ENCODE data around the gene PPARD. TPM values are rescaled to one million over a fixed set of nuclear protein-coding genes. Genes with fewer than 3 reads are reported as not detected.

The PPARD gene
- total RNA-seq, 1 experiment from 2014 or later = 24.7 TPM

- H3F3A ChIP-seq (ENCODE audit: insufficient read depth, low read depth) = 0 out of 2 replicates have a peak, but pooled peaks cover under 1% of the 10 kb centered on the region
- no peaks in the 10 kb centered on the region for H3K9me3 ChIP-seq (ENCODE audit: insufficient read depth, low read depth)
- no peaks in the 10 kb centered on the region for H3K36me3 ChIP-seq (ENCODE audit: low read depth)
- H3K27ac ChIP-seq = no peak overlapping the region
- H3K79me2 ChIP-seq (ENCODE audit: low read depth) = no peaks in the 10 kb centered on the region
- CTCF ChIA-PET = no interaction called here
- no peaks in the 10 kb centered on the region for H4K20me1 ChIP-seq (ENCODE audit: insufficient read depth)
- TF ChIP-seq CTCF (conservative IDR thresholded peaks at IDR 0.05) = no peak
- TF ChIP-seq EZH2 (IDR thresholded peaks at IDR 0.05; ENCODE audit: low read depth) = no peak
- no TSS peak for BruUV-seq (replicated peaks)
- H3K27me3 ChIP-seq (ENCODE audit: insufficient read depth, low read depth) = no peaks in the 10 kb centered on the region
- no peaks in the 10 kb centered on the region for H3K9me2 ChIP-seq (ENCODE audit: insufficient read depth)
- intact Hi-C loops (cut with micrococcal nuclease; ENCODE audit: unreplicated experiment) = no loop called here
- DNase-seq = no peak
- POLR2A ChIA-PET (ENCODE audit: unreplicated experiment) = no interaction called here
- no peaks in the 10 kb centered on the region for H3K4me1 ChIP-seq (replicated peaks; ENCODE audit: insufficient read depth)
- no peak overlapping the region for H3K4me2 ChIP-seq
- no peak overlapping the region for H2AFZ ChIP-seq
- no peak overlapping the region for H3K4me3 ChIP-seq
Observed at GRCh38 chr6:35382015-35382414, 39.7 kb downstream of the PPARD start.

- TF ChIP-seq EZH2 (IDR thresholded peaks at IDR 0.05; ENCODE audit: low read depth) (no peak), CTCF (conservative IDR thresholded peaks at IDR 0.05) (no peak)
- Histone ChIP-seq H3K27ac (no peak overlapping the region), H2AFZ (no peak overlapping the region), H3K27me3 (ENCODE audit: insufficient read depth, low read depth) (no peaks in the 10 kb centered on the region), H3K4me3 (no peak overlapping the region), H4K20me1 (ENCODE audit: insufficient read depth) (no peaks in the 10 kb centered on the region), H3K4me1 (replicated peaks; ENCODE audit: insufficient read depth) (peaks cover 12% of the 10 kb centered on the region), H3K79me2 (ENCODE audit: low read depth) (no peaks in the 10 kb centered on the region), H3K36me3 (ENCODE audit: low read depth) (no peaks in the 10 kb centered on the region), H3K9me3 (ENCODE audit: insufficient read depth, low read depth) (no peaks in the 10 kb centered on the region), H3F3A (ENCODE audit: insufficient read depth, low read depth) (peaks cover 15% of the 10 kb centered on the region), H3K4me2 (no peak overlapping the region), H3K9me2 (ENCODE audit: insufficient read depth) (no peaks in the 10 kb centered on the region)
- BruUV-seq (replicated peaks) = no TSS peak
- ChIA-PET POLR2A (ENCODE audit: unreplicated experiment) (no interaction called here), CTCF (no interaction called here)
- DNase-seq = no peak
- intact Hi-C loops (cut with micrococcal nuclease; ENCODE audit: unreplicated experiment) = no loop called here
Observed at GRCh38 chr6:35385457-35386202, 43.3 kb downstream of the PPARD start.

GRCh38 chr6:35386989-35387388, 44.6 kb downstream of the PPARD start:
- Histone ChIP-seq H2AFZ (no peak overlapping the region), H3K4me2 (no peak overlapping the region), H3F3A (ENCODE audit: insufficient read depth, low read depth) (peaks cover 28% of the 10 kb centered on the region), H3K36me3 (ENCODE audit: low read depth) (no peaks in the 10 kb centered on the region), H4K20me1 (ENCODE audit: insufficient read depth) (no peaks in the 10 kb centered on the region), H3K9me2 (ENCODE audit: insufficient read depth) (no peaks in the 10 kb centered on the region), H3K79me2 (ENCODE audit: low read depth) (no peaks in the 10 kb centered on the region), H3K4me3 (no peak overlapping the region), H3K27ac (no peak overlapping the region), H3K9me3 (ENCODE audit: insufficient read depth, low read depth) (no peaks in the 10 kb centered on the region), H3K27me3 (ENCODE audit: insufficient read depth, low read depth) (no peaks in the 10 kb centered on the region), H3K4me1 (replicated peaks; ENCODE audit: insufficient read depth) (peaks cover 26% of the 10 kb centered on the region)
- ChIA-PET CTCF (no interaction called here), POLR2A (ENCODE audit: unreplicated experiment) (no interaction called here)
- intact Hi-C loops (cut with micrococcal nuclease; ENCODE audit: unreplicated experiment) = no loop called here
- no peak for TF ChIP-seq EZH2 (IDR thresholded peaks at IDR 0.05; ENCODE audit: low read depth)
- TF ChIP-seq CTCF (conservative IDR thresholded peaks at IDR 0.05) = no peak
- BruUV-seq (replicated peaks) = no TSS peak
- no peak for DNase-seq

Data from PC-9 (cell line).